Stimulated activated CD4-positive, alpha-beta T cell treated with anti-CD3 and anti-CD28 coated beads, Interleukin-2, amount 100 ng/mL, for 24 hours (primary cell): ENCODE results near the gene MRAP2.

ENCODE experiments used
- DNase-seq, 2 donors: peaks; one replicate each; pipeline ENCODE4 v3.0.0-alpha.2; 2020

The MRAP2 gene, protein sequence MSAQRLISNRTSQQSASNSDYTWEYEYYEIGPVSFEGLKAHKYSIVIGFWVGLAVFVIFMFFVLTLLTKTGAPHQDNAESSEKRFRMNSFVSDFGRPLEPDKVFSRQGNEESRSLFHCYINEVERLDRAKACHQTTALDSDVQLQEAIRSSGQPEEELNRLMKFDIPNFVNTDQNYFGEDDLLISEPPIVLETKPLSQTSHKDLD

DNA sequence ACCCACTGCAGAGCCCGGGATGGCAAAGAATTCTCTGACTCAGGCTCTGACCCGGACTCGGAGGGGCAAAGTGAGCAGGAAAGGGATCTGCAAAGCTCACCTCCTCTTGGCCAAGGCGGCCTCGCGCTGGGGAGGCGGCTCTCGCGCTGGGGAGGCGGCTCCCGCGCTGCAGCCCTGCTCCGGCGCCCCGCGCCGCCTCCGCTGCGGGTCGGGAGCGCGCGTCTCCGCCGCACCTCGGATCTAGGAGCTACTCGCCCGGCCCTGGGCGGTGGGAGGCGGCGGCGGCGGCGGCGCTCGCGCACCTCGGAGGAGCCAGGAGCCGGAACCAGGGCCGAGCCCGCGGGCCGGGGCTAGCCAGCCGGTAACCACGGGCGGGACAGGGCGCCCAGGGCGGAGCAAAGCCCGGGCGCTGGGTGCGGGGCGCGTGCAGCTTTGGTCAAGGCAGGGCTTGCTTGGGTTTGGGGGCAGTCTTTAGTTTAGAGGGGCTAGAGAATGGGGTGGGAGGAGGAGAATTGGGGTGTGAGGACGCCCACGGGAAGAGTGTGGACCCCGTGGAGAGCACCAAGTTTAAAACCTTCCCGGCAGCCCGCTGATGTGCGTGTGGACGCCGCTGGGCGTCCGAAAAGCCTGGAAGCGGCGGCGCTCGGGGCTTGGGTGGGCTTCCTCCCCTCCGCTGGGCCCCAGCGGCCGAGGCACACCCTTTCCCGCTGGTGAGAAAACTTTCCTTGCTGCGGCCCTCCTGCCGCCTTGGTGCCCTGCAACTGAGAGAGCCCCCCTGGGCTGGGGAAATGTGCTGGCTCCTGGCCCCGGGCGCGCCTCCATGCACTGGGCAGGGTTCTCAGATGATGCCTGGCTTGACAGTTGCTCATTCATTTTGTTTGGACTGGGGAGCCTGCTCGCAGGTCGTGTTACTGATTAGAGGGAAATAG, at the start of gene MRAP2:
Gene MRAP2, plus strand, starts transcription at position 250 of the 929 bp plus-strand sequence. CDS start 21,547 bp downstream, outside the sequence.
- peak in 1 of 2 donors; percentile 14 for DNase-seq

DNA sequence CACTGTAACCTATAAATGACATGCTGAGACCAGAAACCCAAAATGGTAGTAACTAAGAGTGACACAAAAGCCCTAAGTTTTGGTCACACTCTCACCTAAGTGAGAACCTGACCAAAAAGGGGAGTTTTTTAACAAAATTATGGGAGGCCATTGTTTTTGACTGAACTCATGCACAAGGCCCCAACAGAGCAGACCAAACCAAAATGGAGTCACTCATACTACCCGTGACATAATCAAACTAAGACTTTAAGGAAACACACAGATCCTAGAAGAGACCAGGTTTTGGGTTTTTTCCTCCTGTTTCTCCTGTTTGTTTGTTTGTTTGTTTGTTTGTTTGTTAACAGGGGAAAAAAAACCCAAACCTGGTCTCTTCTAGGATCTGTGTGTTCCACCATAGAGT, 49.2 kb upstream of the MRAP2 start:
- DNase-seq: no peak

DNA sequence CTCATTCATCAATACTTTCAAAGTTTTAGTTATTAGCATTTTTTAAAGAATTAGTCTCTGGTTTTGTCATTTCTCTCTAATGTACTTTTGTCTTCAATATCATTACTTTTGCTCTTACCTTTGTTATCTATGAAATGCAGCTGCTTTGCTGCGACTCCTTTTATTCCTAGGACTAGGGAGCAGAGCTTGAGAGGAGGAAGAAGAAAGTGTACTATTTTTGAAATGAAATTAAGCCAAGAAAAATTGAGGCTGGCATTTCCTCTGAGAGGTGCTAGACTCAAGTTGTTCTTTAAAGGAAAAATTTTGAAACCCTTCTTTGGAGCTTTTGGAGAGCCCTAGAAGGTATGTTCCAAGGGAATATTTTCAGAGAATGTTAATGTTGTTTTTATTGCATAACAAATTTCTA, 48.3 kb upstream of the MRAP2 start:
- DNase-seq: no peak

DNA sequence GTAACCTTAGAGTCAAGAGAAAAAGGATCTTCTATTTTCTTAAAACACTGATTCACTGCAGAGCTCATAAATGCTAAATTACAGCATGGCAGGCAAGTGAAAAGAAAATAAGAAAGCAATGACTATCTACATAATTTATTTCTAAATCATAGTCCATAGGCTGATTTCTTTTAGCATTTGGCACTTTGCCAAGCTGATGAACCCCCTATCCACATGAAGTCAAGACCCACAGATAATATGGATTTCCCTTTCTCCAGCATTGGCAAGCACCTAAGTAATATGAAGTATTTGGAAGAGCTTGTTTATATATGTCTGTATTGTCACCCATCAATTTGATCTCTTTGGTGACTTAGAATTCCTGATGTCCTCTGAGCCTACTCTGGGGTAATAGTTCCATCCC, 47.9 kb upstream of the MRAP2 start:
- DNase-seq: no peak

DNA sequence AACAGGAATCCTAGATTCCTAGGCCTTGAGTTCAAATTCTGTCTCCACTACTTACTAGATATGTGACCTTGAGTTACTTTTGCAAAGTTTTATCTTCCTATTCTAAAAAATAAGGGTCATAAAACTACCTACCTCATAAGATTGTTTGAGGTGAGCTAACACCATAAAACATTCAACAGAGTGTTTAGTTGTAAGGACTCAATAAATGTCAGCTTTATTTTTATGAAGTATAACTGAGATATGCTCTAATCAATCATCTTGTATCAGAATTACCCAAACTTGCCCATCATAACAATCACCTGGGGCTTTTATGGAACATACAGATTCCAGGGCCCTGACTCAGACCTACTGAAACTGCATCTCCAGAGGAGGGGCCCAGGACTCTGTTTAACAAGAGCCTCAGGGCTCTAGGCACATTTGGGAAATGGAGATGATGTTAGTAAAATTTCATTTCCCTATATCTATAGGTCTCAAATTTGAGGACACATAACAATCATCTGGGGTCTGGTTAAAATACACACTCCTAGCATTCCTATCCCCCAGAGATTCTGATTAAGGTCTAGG, 35.5 kb upstream of the MRAP2 start:
- DNase-seq: no peak

DNA sequence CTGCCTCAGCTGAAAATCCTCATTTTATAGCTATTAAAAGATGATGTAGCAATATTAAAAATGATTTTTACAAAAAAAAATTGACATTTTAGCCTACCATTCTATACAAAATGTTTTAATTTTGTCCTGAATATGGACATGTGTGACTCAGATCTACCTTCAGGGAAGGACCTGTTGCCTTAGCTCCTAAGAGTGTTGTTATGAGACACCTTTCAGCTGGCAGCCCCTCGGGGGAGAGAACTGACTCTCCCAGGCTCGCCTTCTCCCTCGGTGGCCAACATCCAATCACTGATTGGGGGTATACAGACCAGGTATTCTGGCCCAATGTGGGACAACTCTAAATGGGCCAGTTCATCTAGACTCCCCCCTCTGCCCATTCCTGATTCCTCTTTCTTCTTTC, 32.5 kb upstream of the MRAP2 start:
- no peak for DNase-seq

DNA sequence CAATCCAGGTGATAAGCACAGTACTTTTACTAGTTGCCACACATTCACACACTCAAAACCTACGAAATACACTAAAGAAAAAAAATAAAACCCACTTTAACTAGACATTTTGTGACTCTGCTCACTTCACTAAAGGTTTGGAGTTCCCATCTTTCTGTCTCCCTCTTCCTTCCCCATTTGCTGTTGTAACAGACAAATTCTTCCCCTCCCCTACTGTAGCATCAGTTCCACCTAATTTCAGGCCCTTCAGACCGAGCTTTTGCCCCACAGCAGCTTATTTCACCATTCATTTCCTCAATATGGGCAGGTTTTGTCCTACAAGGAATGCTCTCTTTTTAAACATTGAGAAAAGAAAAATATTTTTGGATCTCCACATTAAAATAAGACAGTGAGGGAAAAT, 31.3 kb upstream of the MRAP2 start:
- no peak for DNase-seq

DNA sequence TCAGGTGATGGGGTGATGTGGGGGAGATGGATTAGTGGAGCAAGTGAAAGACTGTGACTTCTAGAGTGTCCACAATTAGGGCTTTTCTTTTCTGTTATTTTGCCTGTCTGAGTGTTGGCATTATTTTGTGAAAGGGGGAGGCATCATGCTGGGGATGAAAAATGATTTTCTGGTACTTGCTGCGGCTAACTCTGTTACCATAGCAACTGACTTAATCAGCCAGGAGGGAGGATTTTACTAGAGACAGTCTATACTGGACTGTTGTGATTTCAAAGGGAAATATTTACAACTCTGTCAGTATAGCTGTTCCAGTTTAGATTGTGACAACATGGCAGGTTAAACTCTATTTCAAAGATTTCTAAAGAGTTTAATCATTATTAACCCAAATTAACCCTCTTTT, 30.4 kb upstream of the MRAP2 start:
- no peak for DNase-seq

DNA sequence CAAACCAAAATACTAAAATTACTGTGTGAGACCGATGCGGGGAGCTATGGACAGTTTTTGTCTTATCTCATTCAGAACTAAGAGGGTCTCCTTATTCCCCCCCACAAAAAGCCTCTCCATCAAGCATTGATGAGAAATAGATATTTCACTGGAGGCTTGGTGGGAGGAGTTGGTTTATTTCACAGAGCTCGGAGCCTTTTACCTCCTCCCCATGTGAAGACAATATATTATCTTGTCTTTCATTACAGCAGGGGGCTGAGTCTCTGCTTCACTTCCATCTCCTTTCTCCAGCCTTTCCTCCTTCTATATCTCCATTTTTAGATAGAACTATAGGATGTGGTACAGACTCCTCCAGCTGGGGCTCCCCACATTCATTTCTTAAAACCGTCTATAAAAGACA, 29.9 kb upstream of the MRAP2 start:
- no peak for DNase-seq

DNA sequence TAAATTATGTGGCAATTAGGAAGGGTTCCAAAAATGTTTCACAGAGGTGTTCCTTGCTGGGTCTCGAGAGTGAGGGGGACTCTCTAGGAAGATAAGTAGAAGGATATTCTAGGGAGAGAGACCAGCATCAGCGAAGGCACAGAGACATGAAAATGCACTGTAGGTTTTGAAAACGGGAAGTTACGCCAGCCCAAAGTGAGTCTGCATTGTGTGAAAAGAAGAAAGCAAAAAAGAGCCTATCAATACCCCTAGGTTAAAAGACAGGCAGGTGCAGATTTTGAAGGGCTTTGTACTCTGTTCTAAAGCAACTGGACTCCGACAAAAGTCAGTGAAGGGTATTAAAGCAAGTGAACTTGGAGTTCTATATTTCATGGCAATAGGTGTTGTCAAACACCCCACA, 25.7 kb upstream of the MRAP2 start:
- DNase-seq: no peak

DNA sequence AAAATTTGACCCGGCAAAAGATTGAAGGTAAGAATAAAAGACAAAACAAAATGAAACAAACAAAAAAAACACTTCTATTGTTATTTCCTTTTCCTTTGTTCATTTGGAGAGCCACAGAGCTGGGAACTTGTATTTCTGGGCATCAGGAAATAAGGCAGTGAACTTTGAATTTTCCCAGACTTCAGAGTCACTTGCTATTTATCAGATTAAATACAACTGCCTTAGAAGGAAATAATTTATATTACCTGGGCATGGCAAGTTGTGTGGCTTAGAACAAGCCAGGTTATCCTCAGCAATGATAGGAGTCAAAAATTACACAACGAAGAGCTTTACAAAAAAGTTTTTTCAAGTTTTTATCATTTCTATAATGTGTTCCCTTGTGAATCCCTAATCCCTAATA, 20.2 kb upstream of the MRAP2 start:
- no peak for DNase-seq

DNA sequence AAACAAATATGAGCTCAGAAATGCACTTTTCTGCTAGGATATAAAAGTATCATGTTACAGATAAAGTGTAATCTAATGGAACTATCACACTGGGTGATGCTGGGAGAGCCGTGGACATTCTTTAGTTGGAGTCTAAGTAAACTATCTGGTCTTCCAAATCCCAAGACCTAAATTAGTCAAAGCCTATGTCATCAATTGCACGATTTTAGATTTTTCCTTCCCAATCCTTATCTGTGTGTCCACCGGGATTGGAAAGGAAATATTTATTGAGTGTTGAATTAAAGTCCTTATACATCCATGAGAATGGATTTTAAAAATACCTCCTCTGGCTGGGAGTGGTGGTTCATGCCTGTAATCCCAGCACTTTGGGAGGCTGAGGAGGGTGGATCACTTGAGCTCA, 19.6 kb upstream of the MRAP2 start:
- DNase-seq: no peak

DNA sequence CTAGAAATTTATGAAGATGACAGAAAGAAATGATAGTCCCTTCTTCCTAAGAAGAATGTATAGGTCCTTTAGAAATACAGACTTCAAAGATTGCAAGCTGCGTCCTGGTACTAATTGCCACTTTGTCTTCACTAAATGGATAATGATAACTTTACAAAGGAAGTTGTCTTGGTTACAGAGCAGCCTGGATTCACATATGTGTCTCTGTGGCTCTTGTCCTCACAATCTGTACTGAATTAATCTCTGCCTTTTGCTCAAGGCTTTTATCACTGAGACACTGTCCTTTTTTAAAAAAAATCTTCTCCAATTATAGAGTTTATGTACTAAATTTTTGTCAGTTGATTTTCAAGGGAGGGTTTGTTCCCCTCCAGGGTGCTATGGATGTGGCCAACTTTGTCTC, 17.5 kb upstream of the MRAP2 start:
- DNase-seq: no peak

DNA sequence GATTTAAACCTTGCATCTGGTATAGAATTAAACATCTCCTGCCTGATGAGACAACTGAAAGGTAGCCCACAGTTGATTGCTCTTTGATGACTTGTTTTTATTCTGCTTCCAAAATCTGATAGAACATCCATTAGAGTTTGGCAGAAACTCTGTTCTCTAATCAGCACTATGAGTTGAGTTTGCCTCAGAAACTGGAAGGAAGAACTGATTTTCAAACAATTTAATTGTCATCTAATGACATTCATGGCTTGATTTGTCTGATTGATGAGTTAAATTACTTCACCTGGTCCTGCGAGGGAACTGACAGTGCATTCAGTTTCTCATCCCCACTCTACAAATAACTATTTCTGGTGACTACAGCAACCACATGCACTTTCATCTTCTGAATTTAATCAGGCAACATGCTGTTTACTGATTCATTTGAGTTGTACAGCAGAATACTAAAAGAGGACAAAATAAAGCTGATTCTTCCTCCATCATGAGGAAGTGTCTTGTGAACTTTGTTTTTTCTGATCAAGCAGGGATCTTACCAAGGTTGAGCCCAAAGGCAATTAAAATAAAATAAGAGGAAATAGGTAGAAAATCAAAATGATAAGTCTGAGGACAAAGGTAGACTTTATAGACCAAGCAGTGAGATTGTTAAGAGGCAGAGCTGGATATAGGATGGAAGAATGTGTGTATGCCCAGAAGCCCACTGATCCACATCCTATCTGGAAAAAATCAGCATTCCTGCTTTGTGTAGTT, 15.7 kb upstream of the MRAP2 start:
- DNase-seq: no peak

DNA sequence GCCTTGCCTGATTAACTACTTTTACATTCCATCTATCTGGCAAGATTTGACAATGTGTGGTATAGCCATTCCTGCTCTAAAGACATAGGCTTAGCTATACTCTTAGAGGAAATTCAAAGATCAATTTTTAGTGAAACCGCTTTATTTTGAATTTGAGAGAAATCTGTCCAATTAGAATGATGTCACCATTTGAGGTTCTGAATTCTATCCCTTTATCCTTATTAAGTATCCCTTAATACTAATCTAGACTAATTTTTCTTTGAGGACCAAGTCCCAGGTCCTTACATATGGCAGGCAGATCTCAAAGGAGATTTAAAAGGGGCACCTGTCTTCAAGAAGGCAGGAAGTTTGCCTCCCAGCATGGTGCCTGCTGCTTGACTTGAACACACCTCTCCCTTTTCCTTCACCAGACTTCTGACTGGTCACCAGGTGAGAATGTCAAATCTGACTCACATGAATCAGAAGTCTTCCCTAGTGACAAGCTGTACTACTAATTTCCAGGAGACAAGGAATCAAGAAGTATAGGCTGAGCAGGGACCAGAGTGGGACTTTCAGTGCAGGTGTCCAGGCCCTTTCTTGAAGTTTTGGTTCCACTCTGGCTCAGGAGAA, 15.0 kb upstream of the MRAP2 start:
- DNase-seq: no peak

DNA sequence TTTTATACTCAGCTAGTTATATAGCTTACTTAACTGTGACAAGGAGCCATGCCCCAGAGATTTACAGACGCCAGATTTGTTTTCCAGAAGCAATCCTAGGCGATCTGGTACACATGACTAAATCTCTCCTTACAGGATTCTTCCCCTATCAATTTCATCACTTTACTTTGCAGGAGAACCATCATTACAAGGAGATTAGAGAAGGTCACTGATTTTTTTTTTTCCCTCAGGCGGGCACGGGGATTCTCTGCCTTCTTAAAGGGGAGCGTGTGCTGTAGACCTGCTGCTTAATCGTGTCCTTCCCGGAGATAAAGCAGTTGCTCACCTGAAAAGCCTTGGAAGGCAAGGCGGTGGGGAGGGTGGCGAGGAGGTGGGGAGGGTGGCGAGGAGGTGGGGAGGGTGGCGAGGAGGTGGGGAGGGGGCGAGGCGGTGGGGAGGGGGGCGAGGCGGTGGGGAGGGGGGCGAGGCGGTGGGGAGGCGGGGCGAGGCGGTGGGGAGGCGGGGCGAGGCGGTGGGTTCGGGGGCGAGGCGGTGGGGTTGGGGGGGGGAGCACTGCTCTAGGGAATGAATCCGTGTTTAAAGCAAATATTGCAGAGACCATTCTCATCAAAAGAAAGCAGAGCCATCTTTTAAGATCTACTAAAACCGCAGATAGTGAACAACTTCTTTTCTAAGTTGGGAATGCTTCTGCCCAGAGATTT, 14.3 kb upstream of the MRAP2 start:
- DNase-seq: no peak

DNA sequence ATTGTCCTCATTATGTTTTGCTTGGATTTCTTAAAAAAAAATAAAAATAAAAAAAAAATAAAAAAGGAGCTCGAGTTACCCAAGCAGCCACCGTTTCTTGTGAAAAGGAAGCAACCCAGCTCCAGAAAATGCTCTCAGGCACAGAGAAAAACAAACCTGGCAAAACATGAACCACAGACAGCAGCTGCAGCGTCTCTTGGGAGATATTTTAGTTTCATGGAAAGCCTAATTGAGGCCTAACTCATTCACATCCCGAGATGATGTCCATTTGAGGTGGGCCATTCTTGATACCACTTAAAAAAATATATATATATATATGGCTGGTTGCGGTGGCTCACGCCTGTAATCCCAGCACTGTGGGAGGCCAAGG, 13.7 kb upstream of the MRAP2 start:
- DNase-seq: no peak

DNA sequence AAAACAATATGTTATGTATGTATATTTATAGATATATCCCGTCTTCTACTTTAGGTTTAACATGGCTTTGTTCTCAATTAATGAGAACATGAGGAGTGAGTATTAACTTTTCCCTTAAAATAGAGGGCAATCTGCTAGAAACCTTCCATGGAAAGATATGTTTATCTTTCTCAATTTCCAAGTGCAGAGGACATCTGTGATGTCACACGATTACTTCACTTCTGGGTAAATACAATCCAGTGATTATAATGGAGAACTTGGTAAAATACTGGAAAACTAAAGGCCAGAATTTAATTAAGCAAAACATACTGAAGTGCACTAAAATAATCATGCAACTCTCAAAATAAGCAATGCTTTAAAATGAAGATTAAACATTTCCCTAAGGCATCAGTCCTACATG, 11.9 kb upstream of the MRAP2 start:
- no peak for DNase-seq

DNA sequence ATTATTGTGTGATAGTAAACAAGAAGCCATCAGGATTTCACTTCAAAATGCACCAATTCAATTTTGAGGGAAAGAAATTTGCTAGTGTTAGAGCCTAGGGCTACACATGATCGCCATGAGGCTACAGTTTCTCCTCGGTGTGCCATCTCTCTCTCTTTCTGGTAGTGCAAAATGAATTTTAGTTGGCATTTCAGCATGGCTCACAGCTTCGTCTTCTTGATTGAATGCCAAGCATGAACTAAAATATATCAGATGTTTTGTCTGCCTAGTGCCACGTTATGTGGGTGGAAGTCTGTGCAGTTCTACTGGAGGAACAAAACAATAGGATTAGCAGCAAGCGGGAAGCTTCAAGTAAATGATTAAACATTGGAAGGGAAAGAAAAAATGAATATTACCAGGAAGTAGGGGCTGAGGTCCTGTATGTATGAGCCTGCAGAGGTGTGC, 6.8 kb upstream of the MRAP2 start:
- DNase-seq: no peak

DNA sequence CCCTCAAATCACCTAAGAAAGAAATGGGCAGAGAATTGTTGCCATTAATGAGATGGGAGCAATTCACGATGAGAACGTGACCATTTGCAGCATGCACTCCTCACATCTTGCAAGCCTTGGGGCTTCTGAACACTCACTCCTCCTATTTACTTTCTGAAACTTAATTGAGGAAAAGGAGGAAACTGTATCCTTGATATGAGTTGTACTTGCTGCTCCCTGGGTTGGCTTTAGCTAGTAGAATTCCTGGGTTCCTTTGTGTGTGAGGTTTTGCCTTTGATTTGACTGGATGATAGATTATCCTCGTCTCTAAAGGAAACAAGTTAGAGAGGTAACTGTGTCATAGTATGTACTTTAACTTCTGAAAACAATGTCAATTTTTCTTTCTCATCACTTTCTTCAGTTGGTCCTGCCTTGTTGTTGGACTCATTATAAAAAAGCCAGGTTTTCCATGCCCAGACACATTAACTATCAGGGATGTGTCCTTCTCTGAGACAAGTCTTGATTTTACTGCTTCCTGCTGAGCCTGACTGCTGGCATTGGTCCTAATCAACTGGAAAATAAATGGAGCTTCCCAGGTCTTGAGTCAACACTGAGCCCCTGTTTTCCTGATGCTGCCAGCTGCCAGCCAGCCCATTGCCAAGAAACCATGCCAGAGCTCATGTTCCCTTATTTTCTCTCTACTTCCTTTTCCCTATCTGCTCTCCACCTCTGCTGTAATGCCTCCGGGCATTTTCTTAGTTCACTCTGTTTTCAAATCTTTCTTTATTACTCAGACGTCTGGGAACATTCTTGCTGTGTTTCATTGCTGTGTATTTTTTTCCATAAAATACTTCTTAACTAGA, 6.0 kb upstream of the MRAP2 start:
- DNase-seq: no peak

DNA sequence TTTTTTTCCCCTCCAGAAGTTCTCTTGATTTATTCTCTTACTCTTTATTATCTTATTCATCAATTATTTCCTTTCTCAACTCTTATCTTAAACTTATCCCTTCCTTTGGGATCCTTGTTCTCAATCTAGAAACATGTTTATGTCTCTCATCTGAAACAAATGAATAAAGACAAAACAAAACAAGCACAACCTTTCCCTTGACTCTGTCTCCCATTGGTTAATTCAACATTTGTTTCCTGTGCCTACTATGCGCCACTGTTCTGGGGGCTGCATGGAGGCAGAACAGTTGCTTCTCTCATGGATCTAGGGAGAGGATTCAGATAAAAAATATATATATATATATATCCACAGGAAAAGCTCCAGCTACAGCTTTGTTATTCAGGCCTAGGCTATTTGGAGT, 5.2 kb upstream of the MRAP2 start:
- DNase-seq: no peak
